TTC549 (cell line): ENCODE results near the gene MTCL3.
A peak's percentile ranks its signal among the peaks of the same experiment; 100 is the strongest.
"Not testable (repeated sequence)": the region's sequence is repeated elsewhere in the genome, so short reads cannot be mapped to it uniquely, and the experiment has no call there.

Source experiments
- FAIRE-seq: peaks from 2 replicates; lab custom pipeline; 2012; peaks lifted over from hg19 to GRCh38; lab: Jason Lieb, UNC

The MTCL3 gene

DNA sequence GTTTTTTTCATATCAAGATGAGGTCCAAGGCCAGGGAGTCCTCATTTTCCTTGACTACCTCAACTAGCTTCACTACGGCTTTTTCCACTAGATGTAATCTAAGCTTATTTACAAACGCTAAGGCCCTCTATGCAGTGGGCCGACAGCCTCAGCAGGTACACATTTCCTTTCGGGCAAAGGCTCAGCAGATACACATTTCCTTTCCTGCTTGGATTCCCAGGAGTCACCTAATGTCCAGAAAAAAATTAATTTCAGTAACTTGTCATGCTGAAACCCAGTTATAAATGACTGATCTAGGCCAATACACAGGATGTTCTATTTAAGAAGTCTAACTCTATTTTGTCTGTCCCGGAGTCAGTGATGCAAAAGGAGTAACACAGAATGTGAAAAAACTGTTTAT lies 52.7 kb downstream of the MTCL3 start:
- no peak for FAIRE-seq

GRCh38 chr6:127464881-127465459 lies 54.2 kb downstream of the MTCL3 start:
- peak; percentile 52 for FAIRE-seq

- FAIRE-seq = no peak
These were observed 54.8 kb downstream of the MTCL3 start for GRCh38 chr6:127464161-127464880.

DNA sequence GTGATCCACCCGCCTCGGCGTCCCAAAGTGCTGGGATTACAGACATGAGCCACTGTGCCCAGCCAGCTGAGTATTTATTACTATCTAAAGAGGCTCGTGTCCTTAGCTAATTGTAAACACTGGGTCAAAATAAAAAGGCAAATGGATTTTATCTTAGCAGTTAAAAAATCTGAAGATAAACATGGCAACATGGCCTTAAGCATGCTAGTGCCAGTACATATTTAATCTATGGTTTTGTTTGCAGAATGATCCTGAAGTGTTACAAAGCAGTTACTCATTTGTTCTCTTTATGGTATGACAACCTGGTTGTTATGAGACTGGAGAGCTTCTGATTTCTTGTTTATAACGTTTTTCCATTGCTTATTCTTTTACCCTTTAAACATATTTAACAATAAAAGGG lies 56.1 kb downstream of the MTCL3 start:
- FAIRE-seq = no peak

DNA sequence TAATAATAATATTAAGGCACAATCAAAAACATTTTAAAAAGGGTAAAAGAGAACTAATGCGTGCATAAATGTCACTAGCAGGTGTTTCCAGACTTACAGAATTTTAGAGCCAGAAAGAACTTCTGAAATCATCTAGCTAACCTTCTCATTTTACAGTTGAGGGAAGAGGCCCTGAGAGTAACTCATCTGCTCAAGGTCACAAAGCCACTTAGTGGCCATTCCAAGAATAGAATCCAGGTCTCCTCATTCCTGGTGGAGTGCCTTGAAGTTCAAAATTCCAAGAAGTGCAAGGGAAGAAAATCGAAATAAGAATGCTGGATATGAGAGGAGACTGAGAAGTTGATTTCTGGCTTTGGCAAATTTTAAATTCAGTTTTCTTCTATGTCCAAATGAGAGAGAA lies 56.8 kb downstream of the MTCL3 start:
- FAIRE-seq = no peak

- no peak for FAIRE-seq
These were observed 58.7 kb downstream of the MTCL3 start for GRCh38 chr6:127460465-127460864.

DNA sequence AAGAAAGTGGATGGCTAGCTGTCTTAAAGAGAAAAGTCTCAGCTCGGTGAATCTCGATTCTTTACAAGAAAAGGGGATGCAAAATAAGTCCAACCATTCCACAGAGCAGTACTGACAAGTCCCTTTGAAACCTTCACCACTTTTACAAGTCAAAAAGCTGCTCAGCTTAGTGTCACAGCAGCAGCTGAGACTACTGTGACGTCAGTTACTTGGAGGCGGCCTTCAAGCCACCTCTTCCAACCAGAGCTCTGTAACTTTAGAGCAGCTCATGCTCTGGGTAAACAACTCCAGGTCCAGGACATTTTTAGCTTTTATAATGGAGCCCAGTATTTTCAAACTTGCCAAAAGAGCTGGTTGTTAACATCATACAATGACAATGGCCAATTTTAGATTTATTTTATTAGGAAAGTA lies 59.9 kb downstream of the MTCL3 start, which contains the start of gene KIAA0408:
TSS of gene KIAA0408 (minus strand) at position 159 of the 411 bp plus-strand sequence. CDS start 5,408 bp downstream, outside the sequence.
- FAIRE-seq = no peak

DNA sequence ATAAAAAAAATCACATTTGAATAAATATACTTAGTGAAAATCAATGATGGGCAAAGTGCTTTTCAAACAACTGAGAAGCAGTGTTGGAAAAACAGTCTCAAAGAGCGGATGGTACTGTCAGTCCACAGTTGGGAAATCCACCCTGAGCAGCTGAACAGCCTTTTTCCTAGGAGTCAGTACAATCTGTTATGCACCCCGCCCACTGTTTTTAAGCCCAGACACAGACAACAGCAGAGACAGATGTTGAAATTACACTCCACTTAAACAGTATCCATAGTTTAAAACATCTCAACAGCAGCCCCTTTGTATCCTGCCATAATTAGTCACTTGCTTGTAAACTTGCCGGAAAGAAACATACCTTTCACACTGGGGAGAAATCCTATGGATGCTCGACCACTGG lies 60.3 kb downstream of the MTCL3 start:
- no peak for FAIRE-seq

- FAIRE-seq = no peak
These were observed 60.9 kb downstream of the MTCL3 start for GRCh38 chr6:127458222-127458621.

DNA sequence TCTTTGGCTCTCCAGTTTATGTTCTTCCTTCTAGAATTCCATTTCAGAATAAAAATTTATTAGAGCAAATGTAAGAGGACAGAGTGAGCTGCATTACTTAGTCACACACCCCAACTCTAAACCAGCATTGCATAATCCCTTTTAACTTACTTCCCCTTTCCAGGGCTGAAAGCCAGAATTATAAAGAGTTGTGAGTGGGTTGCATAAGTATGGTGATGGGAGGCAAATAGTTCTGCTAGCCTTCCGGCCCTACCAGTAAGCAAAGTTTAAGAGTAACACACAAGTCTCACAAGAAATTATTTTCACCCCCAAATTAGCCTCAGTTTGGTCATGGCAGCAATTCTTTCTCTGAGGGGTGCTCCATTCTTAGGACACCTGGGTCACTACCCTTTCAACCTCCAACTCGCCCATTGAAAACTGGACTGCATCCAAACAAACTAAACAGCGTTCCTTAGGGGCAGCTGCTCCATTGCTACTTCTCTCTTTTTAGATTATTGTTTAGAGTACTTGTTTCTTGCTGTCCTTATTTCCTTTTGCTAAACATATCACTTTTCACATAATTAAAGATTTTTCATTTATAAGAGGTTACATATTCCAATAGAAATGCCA lies 61.6 kb downstream of the MTCL3 start:
- FAIRE-seq = no peak

DNA sequence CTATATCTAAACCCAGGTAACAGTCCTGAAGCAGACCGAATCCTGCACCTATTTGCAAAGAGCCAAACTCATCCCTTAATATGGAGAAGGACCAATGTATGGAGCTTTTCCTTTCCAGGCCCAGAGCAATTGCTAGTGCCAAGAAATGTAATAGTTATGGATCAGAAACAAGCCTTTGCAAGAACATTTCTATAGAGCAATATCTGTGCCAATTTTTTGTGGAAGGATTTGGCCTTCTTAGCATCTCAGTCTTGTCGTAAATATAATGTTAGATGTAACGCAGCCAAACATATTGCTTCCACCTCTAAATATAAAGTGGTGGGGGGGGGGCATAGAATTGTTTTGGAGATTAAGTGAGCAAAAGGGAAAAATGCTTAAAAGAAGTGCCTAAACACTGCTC lies 62.7 kb downstream of the MTCL3 start:
- no peak for FAIRE-seq

DNA sequence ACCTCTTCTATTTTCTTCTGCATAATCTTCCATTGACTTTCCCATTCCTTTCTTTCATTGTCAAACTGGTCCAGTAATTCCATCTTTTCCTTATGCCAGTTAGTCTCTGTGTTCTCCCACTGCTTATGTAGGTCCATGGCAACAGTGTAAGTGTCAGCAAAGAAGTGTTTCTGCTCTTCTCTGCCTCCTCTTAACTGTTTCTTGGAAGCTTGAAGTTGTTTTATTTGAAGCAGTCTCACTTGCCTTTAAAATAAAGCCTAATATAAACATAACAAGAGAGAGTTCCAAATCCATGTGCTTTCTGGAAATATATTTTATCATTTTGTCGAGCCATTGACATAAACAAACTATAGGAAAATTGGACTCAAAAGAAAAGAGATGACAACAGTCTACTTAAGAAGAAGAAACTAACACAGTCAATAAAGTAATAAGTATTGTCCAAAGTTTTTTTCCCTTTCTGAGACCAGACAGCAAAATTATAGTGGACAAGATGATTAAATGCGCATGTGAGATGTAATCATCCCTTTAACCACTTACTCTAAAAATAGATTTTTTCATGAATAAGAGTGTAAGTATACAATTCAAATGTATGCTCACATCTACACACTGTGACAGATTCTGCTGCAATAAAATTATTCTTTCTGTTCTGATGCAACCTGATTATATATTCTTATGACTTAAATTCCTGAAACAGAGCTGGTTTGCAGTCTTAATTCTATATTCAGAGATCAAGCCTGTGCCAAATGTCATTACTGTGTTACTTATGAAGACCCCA lies 65.1 kb downstream of the MTCL3 start:
- FAIRE-seq = no peak

GRCh38 chr6:127452803-127453202 lies 66.3 kb downstream of the MTCL3 start:
- FAIRE-seq = no peak

DNA sequence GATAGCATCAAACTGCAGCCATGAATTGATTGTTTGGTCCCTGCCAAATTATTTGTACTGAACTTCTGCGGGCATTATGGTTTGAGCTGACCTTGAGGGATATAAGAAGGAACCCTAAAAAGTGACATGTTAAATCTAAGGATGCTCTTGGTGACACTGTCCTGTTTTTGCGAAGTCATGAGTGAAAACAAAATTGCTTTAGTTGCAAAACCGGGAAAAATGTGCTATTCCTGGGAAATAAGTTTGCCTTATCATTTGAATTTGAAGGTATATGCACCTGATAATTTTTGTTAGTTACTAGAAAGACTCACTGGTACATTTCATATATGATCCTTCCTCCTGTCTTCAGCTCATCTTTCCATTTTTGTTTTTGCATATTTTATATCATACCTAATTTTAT lies 67.7 kb downstream of the MTCL3 start:
- no peak for FAIRE-seq

GRCh38 chr6:127447780-127448179 lies 71.4 kb downstream of the MTCL3 start:
- FAIRE-seq = no peak

DNA sequence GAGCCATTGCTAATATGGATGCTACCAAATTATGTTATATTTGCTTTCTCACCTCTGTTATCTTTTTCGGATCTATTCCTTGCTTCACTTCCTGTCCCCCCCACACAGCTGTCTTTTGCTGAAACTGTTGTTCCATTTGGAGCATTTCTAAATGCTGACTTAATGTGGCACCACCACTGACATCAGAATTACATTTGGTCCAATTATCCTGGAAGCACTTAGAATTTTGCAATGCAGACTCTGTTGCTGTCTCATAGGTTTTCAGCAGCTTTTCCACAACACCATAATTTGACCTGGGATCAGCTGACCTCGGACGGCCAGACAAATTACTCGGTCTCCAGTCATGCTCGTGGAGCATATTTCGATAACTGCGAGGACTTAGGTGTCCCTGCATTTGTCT lies 72.8 kb downstream of the MTCL3 start:
- no peak for FAIRE-seq

- FAIRE-seq = no peak
These were observed 77.3 kb downstream of the MTCL3 start for GRCh38 chr6:127441881-127442280.

DNA sequence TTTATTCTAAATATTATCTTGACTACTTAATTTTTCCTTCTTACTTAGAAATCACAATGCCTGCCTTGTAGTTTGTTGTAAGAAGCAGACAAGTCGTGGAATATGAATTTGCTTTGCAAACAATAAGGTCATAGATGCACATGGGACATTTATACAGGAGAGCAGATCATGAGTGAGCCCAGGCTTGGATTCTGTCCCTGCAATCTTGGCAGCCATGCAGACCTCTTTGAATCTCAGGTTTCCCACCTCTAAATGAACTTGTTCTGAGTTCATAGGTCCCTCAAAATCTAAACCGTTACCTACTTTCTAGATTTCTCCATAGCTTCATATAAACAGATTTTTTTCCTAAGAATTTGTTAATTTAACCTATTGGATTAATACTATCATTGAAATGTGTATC lies 79.4 kb downstream of the MTCL3 start:
- FAIRE-seq = no peak

GRCh38 chr6:127436578-127437110 lies 82.5 kb downstream of the MTCL3 start:
- no peak for FAIRE-seq

- no peak for FAIRE-seq
These were observed 83.4 kb downstream of the MTCL3 start for GRCh38 chr6:127435626-127436220.

- FAIRE-seq = no peak
These were observed 84.5 kb downstream of the MTCL3 start for GRCh38 chr6:127434651-127435050.

GRCh38 chr6:127428562-127428961 lies 90.6 kb downstream of the MTCL3 start:
- FAIRE-seq = not testable (repeated sequence)
